Endothelial cell of coronary artery (primary cell): ENCODE results near the gene FRAT1. TPM values are rescaled to one million over a fixed set of nuclear protein-coding genes. Genes with fewer than 3 reads are reported as not detected.

Experiments used
- total RNA-seq: library from RNA; depleted of rRNA; stranded (reverse); fragments of >200 nt; gene quantifications from 2 replicates; pipeline ENCODE4 v1.2.3, GENCODE V29; 2014

FRAT1 gene
- 2.3 and 2.6 TPM in 2 replicates for total RNA-seq

GRCh38 chr10:97318772-97319651 lies at the start of gene FRAT1:
Gene FRAT1, plus strand, starts transcription at chr10:97319271. Its CDS starts 183 bp downstream, at chr10:97319454.

GRCh38 chr10:97292097-97292861 lies 26.8 kb upstream of the FRAT1 start, which contains the start of gene ARHGAP19:
Gene ARHGAP19, minus strand, starts transcription at chr10:97292637. Its CDS starts 10 bp downstream, at chr10:97292627.

GRCh38 chr10:97334370-97335175 lies 15.5 kb downstream of the FRAT1 start, which contains the start of gene FRAT2:
Gene FRAT2, minus strand, starts transcription at chr10:97334729. Its CDS starts 157 bp downstream, at chr10:97334572.

Other genes starting within 250 kb of the FRAT1 start
- under 0.01 TPM in 1 of 2 replicates, not detected in the other for gene SLIT1, start 133.3 kb upstream of the FRAT1 start, total RNA-seq
- 7.2 and 11.8 TPM in 2 replicates for gene ARHGAP19, start 26.6 kb upstream of the FRAT1 start, total RNA-seq
- gene FRAT2, start 15.5 kb downstream of the FRAT1 start, total RNA-seq: 7.8 and 10.1 TPM in 2 replicates
- gene RRP12, start 82.1 kb downstream of the FRAT1 start, total RNA-seq: 16.3 and 19.1 TPM in 2 replicates
- 299 and 370 TPM in 2 replicates for gene PGAM1, start 106.9 kb downstream of the FRAT1 start, total RNA-seq
- 28.8 and 31.2 TPM in 2 replicates for gene EXOSC1, start 126.7 kb downstream of the FRAT1 start, total RNA-seq
- 37.6 and 41.4 TPM in 2 replicates for gene ZDHHC16, start 126.9 kb downstream of the FRAT1 start, total RNA-seq
- gene MMS19, start 179.2 kb downstream of the FRAT1 start, total RNA-seq: 56.8 and 83.9 TPM in 2 replicates
- 41.0 and 58.7 TPM in 2 replicates for gene UBTD1, start 179.7 kb downstream of the FRAT1 start, total RNA-seq